GM21526 (cell line): Measurements from ENCODE around the gene P2RY6.

Experiments used
- ATAC-seq: cut with Tn5 transposase; IDR thresholded peaks from one replicate; pipeline ENCODE4 v1.9.1; 2021; ENCODE audit warnings: moderate library complexity; ENCODE audit not compliant: unreplicated experiment, low FRiP score

Gene P2RY6

DNA sequence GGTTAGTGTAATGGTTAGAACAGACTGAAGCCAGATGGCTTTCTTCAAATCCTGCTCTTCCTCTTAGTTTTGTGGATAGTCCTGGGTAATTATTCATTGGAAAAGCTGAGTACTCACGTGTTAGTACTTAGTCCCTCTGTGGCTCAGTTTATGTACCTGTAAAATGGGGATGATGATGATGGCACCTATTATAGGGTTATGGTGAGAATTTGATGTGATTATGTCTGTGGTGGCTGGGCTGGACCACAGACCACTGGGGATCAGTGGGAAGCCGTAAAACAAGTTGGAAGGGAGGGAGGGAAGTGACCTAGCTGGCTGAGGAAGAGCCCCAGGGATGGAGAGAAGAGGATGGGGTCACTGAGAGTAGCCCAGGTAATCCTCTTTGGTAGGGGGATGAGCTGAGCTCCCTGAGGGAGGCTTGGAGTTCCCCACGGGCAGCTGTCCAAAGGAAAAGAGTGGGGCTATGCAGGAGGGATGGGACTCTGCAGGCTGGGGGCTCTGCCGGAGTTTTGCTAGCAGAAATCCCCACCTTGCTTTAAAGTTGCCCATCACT is 55.8 kb downstream of the P2RY6 start:
- ATAC-seq, result no peak

GRCh38 chr11:73330569-73331093 is 58.5 kb downstream of the P2RY6 start:
- no peak for ATAC-seq

GRCh38 chr11:73331138-73331916 is 59.2 kb downstream of the P2RY6 start:
- ATAC-seq, result no peak

DNA sequence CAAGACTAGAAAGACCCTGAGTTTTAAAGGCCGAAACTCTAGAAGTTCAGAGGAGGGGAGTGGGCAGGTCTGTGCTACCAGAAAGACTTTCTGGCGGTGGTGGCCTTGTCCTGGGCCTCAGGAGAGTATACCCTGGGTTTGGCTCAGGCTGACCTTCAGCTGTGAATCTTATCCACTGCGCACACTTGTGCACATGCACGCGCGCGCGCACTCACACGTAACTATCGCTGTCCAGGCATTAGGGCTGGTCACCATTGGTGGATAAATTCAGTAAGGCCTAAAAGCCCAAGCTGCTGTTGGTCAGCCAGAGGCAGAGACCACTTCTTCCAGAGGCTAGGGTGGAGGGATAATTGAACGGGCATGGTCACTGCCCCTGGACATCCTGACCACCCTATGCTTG is 61.0 kb downstream of the P2RY6 start:
- ATAC-seq, result no peak

DNA sequence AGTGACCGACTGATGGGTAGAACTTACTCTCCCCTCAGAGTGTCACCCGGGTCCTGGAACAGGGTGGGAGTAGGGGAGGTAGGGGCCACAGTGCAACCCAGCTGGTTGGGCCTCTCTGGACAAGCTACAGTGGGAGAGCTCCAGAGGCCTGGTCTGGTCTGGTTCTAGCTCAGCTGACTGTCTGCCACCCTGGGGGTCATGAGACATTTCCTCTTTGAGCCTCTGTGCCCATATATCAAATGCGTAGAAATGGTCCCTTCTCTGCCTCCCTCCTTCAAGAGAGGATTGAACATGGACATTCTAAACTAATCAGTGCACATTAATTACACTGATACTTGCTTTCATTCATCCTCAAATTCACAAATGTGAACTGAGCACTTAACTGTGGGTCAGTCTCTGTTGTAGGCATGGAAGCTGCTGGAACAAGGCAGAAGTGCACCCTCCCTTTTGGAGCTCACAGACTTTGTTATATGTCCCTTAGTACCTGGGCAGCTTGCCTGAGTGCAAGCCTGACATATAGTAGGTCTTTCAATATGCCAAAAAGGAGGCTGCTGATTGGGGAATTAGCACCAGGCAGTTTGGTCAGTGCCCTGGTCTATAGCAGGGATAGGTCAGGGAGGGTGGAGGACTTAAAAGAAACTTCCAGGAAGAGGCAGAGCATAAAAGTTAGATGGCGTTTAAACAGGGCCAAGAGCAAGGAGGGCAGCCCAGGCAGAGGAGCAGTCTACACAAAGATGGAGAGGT is 61.7 kb downstream of the P2RY6 start:
- ATAC-seq, result no peak

DNA sequence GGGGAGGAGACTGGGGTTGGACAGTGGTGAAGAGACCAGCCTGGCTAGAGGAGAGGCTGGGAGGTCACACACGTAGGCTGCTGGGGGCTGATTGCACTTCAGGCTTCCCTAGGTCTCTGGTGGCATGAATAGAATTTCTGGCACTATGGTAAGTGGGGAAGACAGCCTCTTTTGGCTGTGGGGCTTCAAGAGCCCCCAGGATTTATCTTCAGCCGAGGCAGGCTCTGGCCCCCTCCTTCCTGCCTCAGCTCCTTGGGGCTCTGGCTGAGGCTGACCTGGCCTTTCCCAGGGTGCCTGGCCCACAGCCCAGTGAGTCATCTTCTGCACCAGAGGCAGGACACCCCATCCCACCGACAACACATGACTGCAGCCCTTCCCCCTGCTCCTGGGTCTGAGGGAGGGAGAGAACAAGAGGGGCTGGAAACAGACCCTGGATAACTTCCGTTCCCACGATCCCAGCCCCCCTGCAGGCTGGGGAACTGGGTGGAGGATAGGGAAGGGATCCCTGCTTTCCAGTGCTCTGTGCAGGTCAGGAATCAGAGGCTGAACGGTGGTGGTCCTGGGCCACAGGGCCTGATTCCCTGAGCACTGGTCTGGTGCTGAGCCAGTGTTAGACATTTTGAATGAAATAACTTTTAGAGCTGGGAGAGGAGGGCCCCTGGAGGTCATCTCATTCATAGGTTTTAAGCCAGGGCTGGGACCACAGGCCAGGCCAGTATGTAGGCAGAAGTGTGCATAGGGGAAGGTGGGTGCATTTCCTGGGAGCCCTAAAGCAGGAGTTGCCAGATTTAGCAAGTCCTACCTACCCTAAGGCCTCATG is 62.5 kb downstream of the P2RY6 start:
- ATAC-seq, result no peak

GRCh38 chr11:73335204-73335923 is 63.2 kb downstream of the P2RY6 start:
- no peak for ATAC-seq

DNA sequence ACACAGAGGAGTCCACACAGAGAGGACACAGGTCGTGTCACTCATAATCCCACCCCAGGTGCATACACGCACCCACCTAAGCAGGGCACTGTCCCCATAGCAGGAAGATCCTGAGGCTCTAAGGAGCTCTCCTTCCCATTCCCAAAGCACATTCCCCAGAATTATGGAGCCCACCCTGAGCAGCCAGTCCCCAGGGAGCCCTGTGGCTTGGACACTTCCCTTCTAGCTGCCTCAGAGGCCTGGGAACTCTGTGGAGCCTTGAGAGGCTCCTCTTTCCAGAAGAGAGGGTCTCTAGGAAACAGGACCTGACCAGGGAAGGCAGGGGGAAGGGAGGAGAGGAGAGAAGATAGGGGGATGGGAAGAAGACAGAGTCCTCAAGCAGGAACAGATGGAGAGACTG is 65.7 kb downstream of the P2RY6 start:
- no peak for ATAC-seq

DNA sequence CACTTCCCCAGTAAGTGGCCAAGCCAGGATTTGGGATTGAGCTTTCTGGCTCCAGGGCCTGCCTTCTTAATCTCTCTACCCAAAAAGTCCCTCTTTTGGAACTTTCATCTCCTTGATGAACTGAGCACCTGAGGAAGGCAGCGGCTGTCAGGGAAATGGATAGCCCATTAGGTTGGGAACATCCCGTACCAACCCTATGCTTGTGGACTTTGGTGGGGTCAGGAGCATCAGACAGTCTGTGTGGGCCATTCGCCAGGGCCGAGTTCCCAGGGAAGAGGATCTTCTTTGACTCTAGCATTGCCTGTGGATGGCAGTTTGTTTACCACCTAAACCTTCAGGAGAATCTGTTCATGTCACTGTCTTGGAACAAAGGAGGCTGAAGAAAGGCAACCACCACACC is 66.1 kb downstream of the P2RY6 start:
- ATAC-seq, result no peak

GRCh38 chr11:73340164-73340563 is 68.0 kb downstream of the P2RY6 start:
- no peak for ATAC-seq

- ATAC-seq, result no peak
Measured at GRCh38 chr11:73342633-73343032, 70.5 kb downstream of the P2RY6 start.

DNA sequence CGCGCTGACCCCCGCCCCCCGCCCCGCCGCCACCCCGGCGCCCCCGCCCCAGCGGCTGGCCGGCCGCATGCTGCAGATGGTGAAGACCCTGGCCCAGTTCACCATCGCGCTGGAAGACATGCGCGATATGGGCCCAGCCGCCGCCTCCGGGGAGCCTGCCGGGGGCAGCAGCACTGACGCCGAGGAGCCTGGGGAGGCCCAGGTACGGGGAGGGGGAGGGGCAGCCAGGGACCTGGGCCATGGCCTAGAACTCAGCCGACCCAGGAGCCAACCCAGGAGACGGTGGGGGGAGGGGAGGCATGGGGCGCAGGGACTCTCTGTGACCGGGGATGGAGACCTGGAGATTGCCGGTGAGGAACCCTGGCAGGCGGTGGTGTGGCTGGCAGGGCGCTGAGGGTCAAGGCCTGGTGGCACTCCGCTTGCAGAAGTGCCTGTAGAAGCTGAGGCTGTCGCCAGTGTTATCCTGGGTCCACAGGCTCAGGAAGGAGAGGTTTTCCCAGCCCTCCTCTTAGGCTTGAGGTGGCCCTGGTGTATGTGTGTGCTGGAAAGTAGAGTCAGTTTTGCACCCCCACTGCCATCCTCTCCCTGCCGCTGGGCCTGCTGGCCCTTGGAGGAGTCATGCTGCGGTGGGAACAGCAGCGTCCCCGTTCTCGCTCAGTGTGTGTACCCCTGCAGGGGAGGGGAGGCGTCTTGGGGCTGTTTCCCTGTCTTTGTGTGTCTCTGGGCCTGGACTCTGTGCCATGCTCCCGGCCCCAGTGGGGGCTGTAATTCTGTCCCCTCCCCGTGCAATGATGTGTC is 71.1 kb downstream of the P2RY6 start:
- ATAC-seq, result no peak

- ATAC-seq, result no peak
Measured at GRCh38 chr11:73344191-73344607, 72.1 kb downstream of the P2RY6 start.

GRCh38 chr11:73345481-73346160 is 73.5 kb downstream of the P2RY6 start:
- ATAC-seq, result no peak

GRCh38 chr11:73346186-73346935 is 74.2 kb downstream of the P2RY6 start:
- ATAC-seq, result no peak

GRCh38 chr11:73347067-73347466 is 74.9 kb downstream of the P2RY6 start:
- ATAC-seq, result no peak
